CD8-positive, alpha-beta memory T cell (primary cell): ENCODE results near the gene SLC38A2. TPM values are rescaled to one million over a fixed set of nuclear protein-coding genes. Genes with fewer than 3 reads are reported as not detected.

Source experiments
- CTCF ChIA-PET: fragments of 350-600 bp; sonication (Branson Sonifier 250); formaldehyde crosslinking; loops from one replicate; lab custom pipeline; 2021; ENCODE audit warnings: antibody characterized with exemption; lab: Charles Lee
- POLR2A ChIA-PET: fragments of 350-600 bp; sonication (Branson Sonifier 250); formaldehyde crosslinking; loops from one replicate; lab custom pipeline; 2021; ENCODE audit warnings: antibody characterized with exemption; lab: Charles Lee
- DNase-seq, 5 donors: peaks; one replicate each; pipeline versions ENCODE4 v3.0.0 to v3.0.0-alpha.2; 2020 to 2022; ENCODE audit warnings: mixed read lengths in 1 of 5
- H3K27ac ChIP-seq: one replicate; pipeline ENCODE4 v1.7.0; 2013; ENCODE audit warnings: low read depth, mild to moderate bottlenecking, low read length, moderate library complexity
- H3K27me3 ChIP-seq: 2 replicates; pipeline ENCODE4 v1.7.0; 2013; ENCODE audit warnings: low read length, mild to moderate bottlenecking; ENCODE audit not compliant: insufficient read depth, poor library complexity, severe bottlenecking
- H3K36me3 ChIP-seq: 2 replicates; pipeline ENCODE4 v1.7.0; 2013; ENCODE audit warnings: mild to moderate bottlenecking, low read length, moderate library complexity; ENCODE audit not compliant: insufficient read depth
- H3K4me1 ChIP-seq: 2 replicates; pipeline ENCODE4 v1.7.0; 2013; ENCODE audit warnings: mild to moderate bottlenecking, low read length, moderate library complexity; ENCODE audit not compliant: insufficient read depth
- H3K4me3 ChIP-seq: 2 replicates; pipeline ENCODE4 v1.7.0; 2013; ENCODE audit warnings: mild to moderate bottlenecking, low read length
- H3K9me3 ChIP-seq: 2 replicates; pipeline ENCODE4 v1.7.0; 2013; ENCODE audit warnings: mild to moderate bottlenecking, low read length
- H3K27ac Mint-ChIP-seq, 8 donors: one replicate each; pipeline ENCODE4 v1.8.0; 2020 to 2021; ENCODE audit warnings: mixed read lengths in 8 of 8, mild to moderate bottlenecking in 6 of 8, inconsistent platforms in 3 of 8, moderate library complexity in 3 of 8
- H3K27me3 Mint-ChIP-seq, 2 donors: one replicate each; pipeline ENCODE4 v1.8.0; 2020 to 2021; ENCODE audit warnings: mixed read lengths in 2 of 2, mild to moderate bottlenecking in 1 of 2, moderate library complexity in 1 of 2
- H3K36me3 Mint-ChIP-seq, 3 donors: one replicate each; pipeline ENCODE4 v1.8.0; 2020 to 2021; ENCODE audit warnings: mixed read lengths in 3 of 3, inconsistent platforms in 1 of 3, mild to moderate bottlenecking in 1 of 3
- H3K4me1 Mint-ChIP-seq, 3 donors: one replicate each; pipeline ENCODE4 v1.8.0; 2020 to 2021; ENCODE audit warnings: mixed read lengths in 3 of 3, inconsistent platforms in 1 of 3, mild to moderate bottlenecking in 1 of 3
- H3K4me3 Mint-ChIP-seq, 7 donors: one replicate each; pipeline ENCODE4 v1.8.0; 2020 to 2021; ENCODE audit warnings: mixed read lengths in 7 of 7, mild to moderate bottlenecking in 6 of 7, moderate library complexity in 4 of 7, inconsistent platforms in 2 of 7
- H3K9me3 Mint-ChIP-seq, 5 donors: one replicate each; pipeline ENCODE4 v1.8.0; 2020 to 2022; ENCODE audit warnings: mixed read lengths in 5 of 5, mild to moderate bottlenecking in 3 of 5, moderate library complexity in 2 of 5, inconsistent platforms in 1 of 5
- polyA plus RNA-seq: library from polyadenylated mRNA; unstranded; fragments of 300-500 nt; fragmentation: Illumina TruSeq; gene quantifications from one replicate; pipeline ENCODE4 v1.2.3, GENCODE V29; 2021
- total RNA-seq, 2 experiments: library from RNA; stranded (reverse); gene quantifications; one replicate each; pipeline ENCODE4 v1.2.3, GENCODE V29; 2021

SLC38A2 gene
- total and polyA plus RNA-seq, 3 experiments from 2014 or later, result 58.4 to 202 (median 198) TPM

DNA sequence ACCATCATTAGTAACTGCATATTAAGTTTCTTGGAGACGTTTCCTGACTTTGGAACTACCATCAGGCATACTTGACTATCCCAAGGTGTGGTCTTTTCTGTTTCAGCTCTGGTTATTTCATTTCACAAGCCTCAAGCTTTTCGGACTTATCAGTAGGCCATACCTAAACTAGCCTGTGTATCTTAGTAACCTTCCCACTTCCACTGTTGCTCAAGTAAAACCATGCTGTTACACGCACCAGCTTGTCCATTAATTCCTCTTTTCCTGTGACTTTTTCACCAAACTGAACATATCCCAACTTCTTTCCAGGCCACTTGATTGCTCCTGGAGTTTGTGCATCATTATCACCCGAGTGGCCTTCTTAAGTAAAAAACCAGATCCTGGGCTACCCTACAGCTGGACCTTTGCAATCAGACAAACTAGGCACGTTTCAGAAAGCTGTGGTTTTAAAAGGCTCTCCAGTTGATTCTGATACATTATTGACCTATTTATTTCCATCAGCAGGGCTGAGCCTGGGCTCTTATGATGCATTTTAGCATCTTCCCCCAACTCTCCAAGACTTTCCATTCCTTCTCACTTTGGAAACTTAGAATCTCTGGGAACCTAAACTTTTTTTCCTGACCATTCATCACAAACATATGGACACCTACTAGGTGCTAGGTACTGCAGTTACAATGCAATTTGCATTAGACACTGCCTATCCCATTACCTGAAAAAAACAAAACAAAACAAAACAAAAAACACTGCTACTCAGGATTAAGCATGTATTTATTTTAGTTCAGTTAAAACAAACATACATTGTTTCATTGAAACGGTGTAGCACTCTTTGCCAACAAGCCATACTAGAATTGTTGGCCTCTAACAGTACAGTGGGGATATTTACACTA, 14.9 kb downstream of the SLC38A2 start:
- no peaks in the 10 kb centered on the region for H3K27me3 ChIP-seq
- no peaks in the 10 kb centered on the region for H3K9me3 ChIP-seq
- Mint-ChIP-seq H3K4me1 (peaks cover 22 to 46% (median 33%) of the 10 kb centered on the region in 3 donors), H3K4me3 (no peak overlapping the region), H3K27ac (peak overlapping the region in 4 of 8 donors; percentile 33 to 67 (median 56)), H3K9me3 (no peaks in the 10 kb centered on the region), H3K27me3 (no peaks in the 10 kb centered on the region), H3K36me3 (peaks cover 14 to 41% (median 21%) of the 10 kb centered on the region in 3 donors)
- no peak overlapping the region for H3K27ac ChIP-seq
- H3K36me3 ChIP-seq, result peaks cover 33% of the 10 kb centered on the region
- no peak overlapping the region for H3K4me3 ChIP-seq
- CTCF ChIA-PET, result interaction anchor here (1.3 kb wide), 1 partner anchor 320 kb away, joined by 3 read pairs; no protein-coding TSS in a partner anchor
- POLR2A ChIA-PET, result interaction anchor here (1.0 kb wide), 1 partner anchor 88 kb away, joined by 3 read pairs; no protein-coding TSS in a partner anchor
- no peak for DNase-seq
- H3K4me1 ChIP-seq, result peaks cover under 1% of the 10 kb centered on the region

- no peak overlapping the region for H3K4me3 ChIP-seq
- no peaks in the 10 kb centered on the region for H3K27me3 ChIP-seq
- peak overlapping the region in 1 of 8 donors; percentile 63 for H3K27ac Mint-ChIP-seq
- H3K27me3 Mint-ChIP-seq, result no peaks in the 10 kb centered on the region
- peaks cover 8 to 34% (median 15%) of the 10 kb centered on the region in 3 donors for H3K36me3 Mint-ChIP-seq
- H3K27ac ChIP-seq, result no peak overlapping the region
- CTCF ChIA-PET, result interaction anchor here (1.3 kb wide), 1 partner anchor 320 kb away, joined by 3 read pairs; no protein-coding TSS in a partner anchor
- H3K4me3 Mint-ChIP-seq, result no peak overlapping the region
- H3K36me3 ChIP-seq, result peaks cover 26% of the 10 kb centered on the region
- no peak for DNase-seq
- no peaks in the 10 kb centered on the region for H3K4me1 ChIP-seq
- no peaks in the 10 kb centered on the region for H3K9me3 ChIP-seq
- H3K4me1 Mint-ChIP-seq, result peaks cover 16 to 38% (median 24%) of the 10 kb centered on the region in 3 donors
- no peaks in the 10 kb centered on the region for H3K9me3 Mint-ChIP-seq
- POLR2A ChIA-PET, result interaction anchor here (1.0 to 1.2 kb wide), 2 partner anchors 15 to 87 kb away, joined by 3 read pairs; no protein-coding TSS in a partner anchor
These were observed 15.7 kb downstream of the SLC38A2 start for GRCh38 chr12:46356655-46357437.

DNA sequence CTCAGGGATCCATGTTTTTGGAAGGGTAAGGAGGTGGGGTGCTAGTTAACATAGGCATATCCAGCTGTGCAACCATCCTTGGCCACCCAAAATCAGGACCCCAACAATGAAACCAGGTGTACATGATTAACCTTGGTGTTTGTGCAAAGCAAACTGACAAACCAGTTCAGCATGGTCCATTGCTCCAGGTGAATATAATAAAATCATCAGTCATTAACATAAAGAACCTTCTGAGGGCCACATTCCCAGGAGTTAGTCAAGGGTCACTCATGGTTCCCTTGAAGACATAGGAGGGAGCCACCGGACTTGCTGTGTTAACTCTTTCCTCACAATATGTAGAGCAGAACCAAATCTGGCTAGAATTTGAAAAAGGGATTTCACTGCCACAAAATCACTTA, 17.8 kb downstream of the SLC38A2 start:
- Mint-ChIP-seq H3K36me3 (peaks cover 2 to 16% (median 5%) of the 10 kb centered on the region in 3 donors), H3K4me3 (no peak overlapping the region), H3K9me3 (no peaks in the 10 kb centered on the region), H3K27ac (peak overlapping the region in 1 of 8 donors; percentile 5), H3K27me3 (peaks cover 0 to 3% of the 10 kb centered on the region in 2 donors), H3K4me1 (peaks cover 7 to 22% (median 13%) of the 10 kb centered on the region in 3 donors)
- H3K4me3 ChIP-seq, result no peak overlapping the region
- POLR2A ChIA-PET, result no interaction called here
- H3K27ac ChIP-seq, result no peak overlapping the region
- CTCF ChIA-PET, result interaction anchor here (1.4 kb wide), 1 partner anchor 666 kb away, joined by 4 read pairs; no protein-coding TSS in a partner anchor
- peaks cover 5% of the 10 kb centered on the region for H3K36me3 ChIP-seq
- H3K4me1 ChIP-seq, result no peaks in the 10 kb centered on the region
- no peak for DNase-seq
- H3K27me3 ChIP-seq, result no peaks in the 10 kb centered on the region
- H3K9me3 ChIP-seq, result no peaks in the 10 kb centered on the region

DNA sequence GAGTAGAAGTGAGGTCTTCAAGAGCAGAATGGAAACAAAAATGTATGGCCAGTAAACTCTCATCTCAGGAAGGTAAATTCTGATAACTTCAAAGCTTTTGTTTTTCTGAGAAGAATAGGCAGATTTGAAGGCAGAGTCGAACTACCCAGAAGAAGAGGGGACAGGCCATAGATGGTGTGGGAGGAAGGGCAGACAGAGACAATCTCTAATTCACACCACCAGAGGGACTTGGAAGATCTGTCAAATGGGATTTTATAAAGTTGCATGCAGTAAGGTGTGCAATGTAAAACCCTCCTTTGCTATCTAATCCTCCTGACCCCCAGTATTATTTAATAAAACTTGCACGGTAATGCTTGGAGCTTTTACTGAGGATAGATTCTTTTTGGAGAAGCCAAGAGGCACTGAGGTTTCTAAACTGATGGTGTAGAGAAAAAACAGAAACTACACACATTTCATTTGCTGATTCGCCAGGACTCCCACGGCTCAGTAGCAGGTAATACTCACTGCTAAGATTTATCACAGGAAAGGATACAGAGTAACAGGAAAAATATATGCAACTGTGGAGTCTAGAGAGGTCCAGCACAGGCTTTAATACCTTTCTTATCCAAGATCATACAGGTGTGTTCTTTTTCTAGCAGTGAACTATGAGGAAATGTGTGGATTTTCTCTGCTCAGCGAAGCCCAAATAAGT, 18.3 kb downstream of the SLC38A2 start:
- POLR2A ChIA-PET, result no interaction called here
- no peak for DNase-seq
- Mint-ChIP-seq H3K4me3 (no peak overlapping the region), H3K9me3 (no peaks in the 10 kb centered on the region), H3K27ac (peak overlapping the region in 2 of 8 donors; percentile 7 to 35), H3K36me3 (peaks cover 0 to 11% (median 3%) of the 10 kb centered on the region in 3 donors), H3K27me3 (peaks cover 0 to 3% of the 10 kb centered on the region in 2 donors), H3K4me1 (peaks cover 7 to 24% (median 17%) of the 10 kb centered on the region in 3 donors)
- no peaks in the 10 kb centered on the region for H3K36me3 ChIP-seq
- no peak overlapping the region for H3K27ac ChIP-seq
- CTCF ChIA-PET, result interaction anchor here (0.7 to 1.4 kb wide), 5 partner anchors 11 to 667 kb away, joined by 3 to 5 read pairs (median 3); no protein-coding TSS in a partner anchor
- H3K4me3 ChIP-seq, result no peak overlapping the region
- no peaks in the 10 kb centered on the region for H3K27me3 ChIP-seq
- no peaks in the 10 kb centered on the region for H3K4me1 ChIP-seq
- H3K9me3 ChIP-seq, result no peaks in the 10 kb centered on the region

DNA sequence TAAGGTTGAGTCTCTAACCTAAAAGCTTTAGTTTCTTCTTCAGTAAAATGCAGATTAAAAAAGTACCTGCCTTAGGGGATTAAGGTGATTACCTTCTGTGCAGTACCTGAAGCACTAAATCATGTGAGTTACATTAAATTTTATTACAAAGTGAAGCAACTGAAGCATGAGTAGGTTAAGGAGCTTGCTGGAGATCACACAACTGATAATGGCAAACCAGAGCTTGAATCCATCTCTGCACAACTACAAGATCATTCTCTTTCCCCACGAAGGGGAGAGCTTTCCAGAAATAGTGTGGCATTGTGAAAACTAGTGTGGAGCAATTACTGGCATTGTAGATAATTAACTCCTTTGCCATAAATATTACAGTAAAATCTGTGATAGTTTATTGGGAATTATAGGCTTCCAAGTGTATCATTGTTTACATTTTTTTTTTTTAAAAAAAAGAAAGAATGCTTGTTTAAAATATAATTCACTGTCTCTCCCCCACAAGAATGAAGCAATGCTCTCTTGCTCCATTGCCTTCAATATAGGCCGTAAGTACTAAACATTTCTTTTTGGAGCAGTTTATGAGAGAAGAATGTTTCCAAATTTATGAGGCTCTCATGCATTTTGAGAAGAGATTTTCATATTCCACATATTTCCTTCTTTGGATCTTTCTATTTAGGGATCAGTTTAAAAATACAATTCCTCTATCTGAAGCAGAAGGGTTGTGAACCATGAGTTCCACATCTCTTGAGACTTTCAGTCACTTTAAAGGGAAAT, 20.5 kb downstream of the SLC38A2 start:
- Mint-ChIP-seq H3K4me1 (peaks cover 7 to 19% (median 19%) of the 10 kb centered on the region in 3 donors), H3K27me3 (peaks cover 0 to 3% of the 10 kb centered on the region in 2 donors), H3K27ac (no peak overlapping the region), H3K4me3 (no peak overlapping the region), H3K36me3 (no peaks in the 10 kb centered on the region), H3K9me3 (no peaks in the 10 kb centered on the region)
- ChIA-PET CTCF (interaction anchor here (0.7 kb wide), 1 partner anchor 333 kb away, joined by 3 read pairs; no protein-coding TSS in a partner anchor), POLR2A (no interaction called here)
- H3K27ac ChIP-seq, result no peak overlapping the region
- H3K9me3 ChIP-seq, result no peaks in the 10 kb centered on the region
- no peak overlapping the region for H3K4me3 ChIP-seq
- no peak for DNase-seq
- no peaks in the 10 kb centered on the region for H3K36me3 ChIP-seq
- H3K4me1 ChIP-seq, result no peaks in the 10 kb centered on the region
- H3K27me3 ChIP-seq, result no peaks in the 10 kb centered on the region

GRCh38 chr12:46351138-46351537, 21.4 kb downstream of the SLC38A2 start:
- no peak for DNase-seq
- H3K36me3 Mint-ChIP-seq, result no peaks in the 10 kb centered on the region
- H3K9me3 ChIP-seq, result no peaks in the 10 kb centered on the region
- no peak overlapping the region for H3K27ac Mint-ChIP-seq
- H3K4me1 ChIP-seq, result no peaks in the 10 kb centered on the region
- H3K36me3 ChIP-seq, result no peaks in the 10 kb centered on the region
- CTCF ChIA-PET, result interaction anchor here (0.7 kb wide), 1 partner anchor 334 kb away, joined by 3 read pairs; no protein-coding TSS in a partner anchor
- POLR2A ChIA-PET, result no interaction called here
- H3K4me3 ChIP-seq, result no peak overlapping the region
- peaks cover 0 to 3% of the 10 kb centered on the region in 2 donors for H3K27me3 Mint-ChIP-seq
- no peaks in the 10 kb centered on the region for H3K9me3 Mint-ChIP-seq
- H3K4me1 Mint-ChIP-seq, result peaks cover 7 to 19% (median 19%) of the 10 kb centered on the region in 3 donors
- no peak overlapping the region for H3K27ac ChIP-seq
- H3K4me3 Mint-ChIP-seq, result no peak overlapping the region
- H3K27me3 ChIP-seq, result no peaks in the 10 kb centered on the region

- peaks cover 0 to 3% of the 10 kb centered on the region in 2 donors for H3K27me3 Mint-ChIP-seq
- Histone ChIP-seq H3K9me3 (no peaks in the 10 kb centered on the region), H3K4me1 (no peaks in the 10 kb centered on the region), H3K4me3 (no peak overlapping the region), H3K27ac (no peak overlapping the region), H3K36me3 (no peaks in the 10 kb centered on the region), H3K27me3 (no peaks in the 10 kb centered on the region)
- no peaks in the 10 kb centered on the region for H3K9me3 Mint-ChIP-seq
- peaks cover 5 to 11% (median 10%) of the 10 kb centered on the region in 3 donors for H3K4me1 Mint-ChIP-seq
- no peaks in the 10 kb centered on the region for H3K36me3 Mint-ChIP-seq
- DNase-seq, result no peak
- no peak overlapping the region for H3K4me3 Mint-ChIP-seq
- CTCF ChIA-PET, result no interaction called here
- POLR2A ChIA-PET, result no interaction called here
- no peak overlapping the region for H3K27ac Mint-ChIP-seq
These were observed 23.3 kb downstream of the SLC38A2 start for GRCh38 chr12:46349253-46349652.
